HepG2 (cell line): Measurements from ENCODE around the gene DCAF7. TPM values are rescaled to one million over a fixed set of nuclear protein-coding genes. Genes with fewer than 3 reads are reported as not detected.

Experiments used
- GTF3A ChIP-seq: sonication (generic); formaldehyde crosslinking; conservative IDR thresholded peaks from 2 replicates; pipeline ENCODE4 v1.4.0; 2020; ENCODE audit warnings: mild to moderate bottlenecking, missing genetic modification reagents
- HNF4G ChIP-seq, 2 experiments: sonication (generic) in 1 of 2; formaldehyde crosslinking in 1 of 2; IDR thresholded peaks; 2 replicates each; pipeline versions ENCODE4 v1.4.0 to v1.6.1; 2011 to 2020; ENCODE audit warnings: borderline replicate concordance in 2 of 2, low read depth in 2 of 2, mild to moderate bottlenecking in 2 of 2, low read length in 1 of 2, missing genetic modification reagents in 1 of 2, moderate library complexity in 1 of 2
- SNRNP70 ChIP-seq: fragments of 200-400 bp; formaldehyde crosslinking; IDR thresholded peaks from 2 replicates; pipeline ENCODE4 v1.6.1; 2017; ENCODE audit warnings: mild to moderate bottlenecking, low read depth, low read length, moderate library complexity
- TCF12 ChIP-seq, 2 experiments: fragments of 450-650 bp in 1 of 2; sonication (generic) in 1 of 2; formaldehyde crosslinking in 1 of 2; IDR thresholded peaks; 2 replicates each; pipeline versions ENCODE4 v1.6.1 to v1.8.0; 2017 to 2022; ENCODE audit warnings: antibody characterized with exemption in 1 of 2, mild to moderate bottlenecking in 1 of 2, missing genetic modification reagents in 1 of 2, moderate library complexity in 1 of 2
- TMF1 ChIP-seq: sonication (generic); formaldehyde crosslinking; IDR thresholded peaks from 2 replicates; pipeline ENCODE4 v1.8.1; 2022; ENCODE audit warnings: low read depth, missing genetic modification reagents
- ZC3H13 ChIP-seq: sonication (generic); formaldehyde crosslinking; IDR thresholded peaks from 2 replicates; pipeline ENCODE4 v1.8.1; 2023; ENCODE audit warnings: mild to moderate bottlenecking, missing genetic modification reagents, moderate library complexity
- ZNF205 ChIP-seq: IDR thresholded peaks from 2 replicates; pipeline ENCODE4 v1.6.1; 2018; ENCODE audit warnings: missing biosample characterization, missing genetic modification reagents
- ZNF343 ChIP-seq: sonication (generic); formaldehyde crosslinking; IDR thresholded peaks from 2 replicates; pipeline ENCODE4 v1.4.0; 2020; ENCODE audit warnings: mild to moderate bottlenecking, missing genetic modification reagents
- ZNF484 ChIP-seq: sonication (generic); formaldehyde crosslinking; IDR thresholded peaks from 2 replicates; pipeline ENCODE4 v1.5.1; 2020; ENCODE audit warnings: mild to moderate bottlenecking, low read depth, missing genetic modification reagents, borderline replicate concordance
- ZNF652 ChIP-seq: IDR thresholded peaks from 2 replicates; pipeline ENCODE4 v1.6.1; 2016; ENCODE audit warnings: low read depth, borderline replicate concordance
- ZNF768 ChIP-seq: sonication (generic); formaldehyde crosslinking; IDR thresholded peaks from 2 replicates; pipeline ENCODE4 v1.4.0; 2020; ENCODE audit warnings: missing genetic modification reagents
- polyA plus RNA-seq, 8 experiments: library from polyadenylated mRNA; depleted of rRNA in 3 of 8; stranded (reverse) in 7 of 8; unstranded in 1 of 8; fragments of >200 nt; fragmentation: Illumina TruSeq in 4 of 8; extraction: Trizol in 4 of 8; gene quantifications; 2 replicates each; pipeline versions ENCODE4 v1.2.1 to v1.2.3, GENCODE V29; 2011 to 2016; ENCODE audit warnings: low read depth in 4 of 8, missing spikeins in 1 of 8, mixed read lengths in 1 of 8; ENCODE audit not compliant: insufficient read depth in 1 of 8
- total RNA-seq, 5 experiments: library from RNA; depleted of rRNA; stranded (reverse); fragments of >200 nt; fragmentation: Illumina TruSeq; extraction: Trizol; gene quantifications; 2 replicates each; pipeline ENCODE4 v1.2.3, GENCODE V29; 2016; ENCODE audit warnings: low read depth in 1 of 5
- TF ChIP-seq, protein P1 (sequence below): sonication (generic); formaldehyde crosslinking; IDR thresholded peaks from 2 replicates; pipeline ENCODE4 v1.4.0; 2020; ENCODE audit warnings: missing genetic modification reagents, mild to moderate bottlenecking, borderline replicate concordance
- TF ChIP-seq, protein P2 (sequence below): sonication (generic); formaldehyde crosslinking; IDR thresholded peaks from 2 replicates; pipeline ENCODE4 v1.8.0; 2022; ENCODE audit warnings: missing genetic modification reagents, mild to moderate bottlenecking, inconsistent platforms, borderline replicate concordance
- TF ChIP-seq, protein P3 (sequence below): sonication (generic); formaldehyde crosslinking; IDR thresholded peaks from 2 replicates; pipeline ENCODE4 v1.4.0; 2020; ENCODE audit warnings: missing genetic modification reagents, borderline replicate concordance
- TF ChIP-seq, protein P4 (sequence below): sonication (generic); formaldehyde crosslinking; IDR thresholded peaks from 2 replicates; pipeline ENCODE4 v1.4.0; 2020; ENCODE audit warnings: missing genetic modification reagents
- TF ChIP-seq, protein P5 (sequence below): sonication (generic); formaldehyde crosslinking; IDR thresholded peaks from 2 replicates; pipeline ENCODE4 v1.5.1; 2020; ENCODE audit warnings: missing genetic modification reagents, mild to moderate bottlenecking, borderline replicate concordance

Gene DCAF7
- total and polyA plus RNA-seq, 2 of the 13 experiments (the other 11 are each of a cell fraction or from before 2014, with no cell fraction given): 55.2 to 73.4 TPM

DNA sequence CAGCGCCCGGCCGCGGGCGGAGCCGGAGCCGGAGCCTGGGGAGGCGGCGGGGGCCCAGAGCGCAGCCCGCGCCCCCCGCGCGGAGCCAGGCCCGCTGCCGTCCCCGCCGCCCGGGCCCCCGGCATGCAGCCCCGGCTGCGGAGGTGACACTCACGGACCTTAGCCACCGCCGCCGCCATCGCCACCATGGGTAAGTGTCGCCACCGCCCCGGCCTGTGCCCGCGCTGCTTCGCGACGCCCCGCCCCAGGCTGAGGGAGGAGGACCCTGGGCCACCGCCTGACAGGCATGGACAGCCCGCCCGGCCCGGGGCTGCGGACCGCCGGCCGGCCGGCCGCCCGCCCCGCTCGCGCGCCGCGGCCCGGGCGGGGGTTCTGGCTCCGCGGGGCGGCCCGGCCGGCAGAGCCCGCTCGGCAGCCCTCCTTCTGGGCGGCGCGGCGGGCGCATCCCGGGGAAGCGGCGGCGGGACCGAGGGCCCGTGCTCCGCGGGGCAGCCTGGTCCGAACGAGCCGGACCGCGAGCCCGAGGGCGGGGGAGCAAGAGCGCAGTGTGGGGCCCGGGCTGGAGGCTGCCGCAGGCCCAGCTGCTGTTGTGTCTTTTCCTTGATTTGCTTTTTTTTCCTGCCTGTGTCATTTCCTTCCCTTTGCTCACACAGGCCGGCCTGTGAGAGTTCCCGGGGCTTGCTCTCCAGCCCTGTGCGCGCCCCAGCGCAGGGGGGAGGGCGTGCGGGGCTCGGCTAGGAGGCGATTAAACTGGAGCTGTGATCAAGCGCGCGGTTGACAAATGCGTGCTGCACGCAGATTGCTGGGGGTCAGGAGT lies 72.5 kb downstream of the DCAF7 start (continued):
- TF ChIP-seq, protein P1, sequence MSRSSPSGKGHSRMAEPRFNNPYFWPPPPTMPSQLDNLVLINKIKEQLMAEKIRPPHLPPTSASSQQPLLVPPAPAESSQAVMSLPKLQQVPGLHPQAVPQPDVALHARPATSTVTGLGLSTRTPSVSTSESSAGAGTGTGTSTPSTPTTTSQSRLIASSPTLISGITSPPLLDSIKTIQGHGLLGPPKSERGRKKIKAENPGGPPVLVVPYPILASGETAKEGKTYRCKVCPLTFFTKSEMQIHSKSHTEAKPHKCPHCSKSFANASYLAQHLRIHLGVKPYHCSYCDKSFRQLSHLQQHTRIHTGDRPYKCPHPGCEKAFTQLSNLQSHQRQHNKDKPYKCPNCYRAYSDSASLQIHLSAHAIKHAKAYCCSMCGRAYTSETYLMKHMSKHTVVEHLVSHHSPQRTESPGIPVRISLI (CRISPR knock-in tag): no peak
- no peak for TF ChIP-seq SNRNP70
- TF ChIP-seq ZC3H13 (CRISPR knock-in tag): no peak
- no peak for TF ChIP-seq TCF12 (IDR thresholded peaks at IDR 0.05)
- 0 out of 2 replicates have a peak, but pooled peaks have one; percentile 65 for TF ChIP-seq TCF12 (CRISPR knock-in tag; IDR thresholded peaks at IDR 0.05)
- TF ChIP-seq ZNF484 (CRISPR knock-in tag): no peak
- no peak for TF ChIP-seq ZNF652
- TF ChIP-seq, protein P2, sequence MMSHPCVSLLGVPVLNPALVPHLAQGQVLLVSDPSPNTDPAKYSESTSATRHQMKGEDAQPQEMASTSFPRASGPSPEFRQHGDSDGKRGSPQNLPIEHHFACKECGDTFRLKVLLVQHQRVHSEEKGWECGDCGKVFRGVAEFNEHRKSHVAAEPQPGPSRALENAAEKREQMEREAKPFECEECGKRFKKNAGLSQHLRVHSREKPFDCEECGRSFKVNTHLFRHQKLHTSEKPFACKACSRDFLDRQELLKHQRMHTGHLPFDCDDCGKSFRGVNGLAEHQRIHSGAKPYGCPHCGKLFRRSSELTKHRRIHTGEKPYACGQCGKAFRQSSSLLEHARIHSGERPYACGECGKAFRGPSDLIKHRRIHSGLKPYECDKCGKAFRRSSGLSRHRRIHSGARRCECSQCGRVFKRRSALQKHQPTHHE: no peak
- no peak for TF ChIP-seq ZNF343
- TF ChIP-seq, protein P3, sequence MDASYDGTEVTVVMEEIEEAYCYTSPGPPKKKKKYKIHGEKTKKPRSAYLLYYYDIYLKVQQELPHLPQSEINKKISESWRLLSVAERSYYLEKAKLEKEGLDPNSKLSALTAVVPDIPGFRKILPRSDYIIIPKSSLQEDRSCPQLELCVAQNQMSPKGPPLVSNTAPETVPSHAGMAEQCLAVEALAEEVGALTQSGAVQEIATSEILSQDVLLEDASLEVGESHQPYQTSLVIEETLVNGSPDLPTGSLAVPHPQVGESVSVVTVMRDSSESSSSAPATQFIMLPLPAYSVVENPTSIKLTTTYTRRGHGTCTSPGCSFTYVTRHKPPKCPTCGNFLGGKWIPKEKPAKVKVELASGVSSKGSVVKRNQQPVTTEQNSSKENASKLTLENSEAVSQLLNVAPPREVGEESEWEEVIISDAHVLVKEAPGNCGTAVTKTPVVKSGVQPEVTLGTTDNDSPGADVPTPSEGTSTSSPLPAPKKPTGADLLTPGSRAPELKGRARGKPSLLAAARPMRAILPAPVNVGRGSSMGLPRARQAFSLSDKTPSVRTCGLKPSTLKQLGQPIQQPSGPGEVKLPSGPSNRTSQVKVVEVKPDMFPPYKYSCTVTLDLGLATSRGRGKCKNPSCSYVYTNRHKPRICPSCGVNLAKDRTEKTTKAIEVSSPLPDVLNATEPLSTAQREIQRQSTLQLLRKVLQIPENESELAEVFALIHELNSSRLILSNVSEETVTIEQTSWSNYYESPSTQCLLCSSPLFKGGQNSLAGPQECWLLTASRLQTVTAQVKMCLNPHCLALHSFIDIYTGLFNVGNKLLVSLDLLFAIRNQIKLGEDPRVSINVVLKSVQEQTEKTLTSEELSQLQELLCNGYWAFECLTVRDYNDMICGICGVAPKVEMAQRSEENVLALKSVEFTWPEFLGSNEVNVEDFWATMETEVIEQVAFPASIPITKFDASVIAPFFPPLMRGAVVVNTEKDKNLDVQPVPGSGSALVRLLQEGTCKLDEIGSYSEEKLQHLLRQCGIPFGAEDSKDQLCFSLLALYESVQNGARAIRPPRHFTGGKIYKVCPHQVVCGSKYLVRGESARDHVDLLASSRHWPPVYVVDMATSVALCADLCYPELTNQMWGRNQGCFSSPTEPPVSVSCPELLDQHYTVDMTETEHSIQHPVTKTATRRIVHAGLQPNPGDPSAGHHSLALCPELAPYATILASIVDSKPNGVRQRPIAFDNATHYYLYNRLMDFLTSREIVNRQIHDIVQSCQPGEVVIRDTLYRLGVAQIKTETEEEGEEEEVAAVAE: 0 out of 2 replicates have a peak, but pooled peaks have one; percentile 29
- TF ChIP-seq, protein P4, sequence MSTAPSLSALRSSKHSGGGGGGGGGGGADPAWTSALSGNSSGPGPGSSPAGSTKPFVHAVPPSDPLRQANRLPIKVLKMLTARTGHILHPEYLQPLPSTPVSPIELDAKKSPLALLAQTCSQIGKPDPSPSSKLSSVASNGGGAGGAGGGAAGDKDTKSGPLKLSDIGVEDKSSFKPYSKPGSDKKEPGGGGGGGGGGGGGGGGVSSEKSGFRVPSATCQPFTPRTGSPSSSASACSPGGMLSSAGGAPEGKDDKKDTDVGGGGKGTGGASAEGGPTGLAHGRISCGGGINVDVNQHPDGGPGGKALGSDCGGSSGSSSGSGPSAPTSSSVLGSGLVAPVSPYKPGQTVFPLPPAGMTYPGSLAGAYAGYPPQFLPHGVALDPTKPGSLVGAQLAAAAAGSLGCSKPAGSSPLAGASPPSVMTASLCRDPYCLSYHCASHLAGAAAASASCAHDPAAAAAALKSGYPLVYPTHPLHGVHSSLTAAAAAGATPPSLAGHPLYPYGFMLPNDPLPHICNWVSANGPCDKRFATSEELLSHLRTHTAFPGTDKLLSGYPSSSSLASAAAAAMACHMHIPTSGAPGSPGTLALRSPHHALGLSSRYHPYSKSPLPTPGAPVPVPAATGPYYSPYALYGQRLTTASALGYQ: no peak
- TF ChIP-seq, protein P5, sequence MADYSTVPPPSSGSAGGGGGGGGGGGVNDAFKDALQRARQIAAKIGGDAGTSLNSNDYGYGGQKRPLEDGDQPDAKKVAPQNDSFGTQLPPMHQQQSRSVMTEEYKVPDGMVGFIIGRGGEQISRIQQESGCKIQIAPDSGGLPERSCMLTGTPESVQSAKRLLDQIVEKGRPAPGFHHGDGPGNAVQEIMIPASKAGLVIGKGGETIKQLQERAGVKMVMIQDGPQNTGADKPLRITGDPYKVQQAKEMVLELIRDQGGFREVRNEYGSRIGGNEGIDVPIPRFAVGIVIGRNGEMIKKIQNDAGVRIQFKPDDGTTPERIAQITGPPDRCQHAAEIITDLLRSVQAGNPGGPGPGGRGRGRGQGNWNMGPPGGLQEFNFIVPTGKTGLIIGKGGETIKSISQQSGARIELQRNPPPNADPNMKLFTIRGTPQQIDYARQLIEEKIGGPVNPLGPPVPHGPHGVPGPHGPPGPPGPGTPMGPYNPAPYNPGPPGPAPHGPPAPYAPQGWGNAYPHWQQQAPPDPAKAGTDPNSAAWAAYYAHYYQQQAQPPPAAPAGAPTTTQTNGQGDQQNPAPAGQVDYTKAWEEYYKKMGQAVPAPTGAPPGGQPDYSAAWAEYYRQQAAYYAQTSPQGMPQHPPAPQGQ: no peak
- no peak for TF ChIP-seq TMF1 (CRISPR knock-in tag)
- no peak for TF ChIP-seq HNF4G (IDR thresholded peaks at IDR 0.05; ENCODE audit: borderline replicate concordance, low read depth, low read length)
- no peak for TF ChIP-seq HNF4G (CRISPR knock-in tag; IDR thresholded peaks at IDR 0.05; ENCODE audit: borderline replicate concordance, low read depth)
- TF ChIP-seq ZNF205 (CRISPR knock-in tag): no peak
- TF ChIP-seq ZNF768 (CRISPR knock-in tag): no peak
- no peak for TF ChIP-seq GTF3A (CRISPR knock-in tag)
